ENCODE measurements around the gene CYP26C1.

- TF ChIP-seq EP300 (IDR thresholded peaks at IDR 0.05): no peak
- TF ChIP-seq CTCF (IDR thresholded peaks at IDR 0.05): no peak
- no peak for TF ChIP-seq POLR2A (IDR thresholded peaks at IDR 0.05)
- no peak for TF ChIP-seq POLR2AphosphoS5 (IDR thresholded peaks at IDR 0.05)
Observed at GRCh38 chr10:93064874-93065660, 4.5 kb downstream of the CYP26C1 start.
